GM19438 (cell line): ENCODE measurements around the gene SPOCK1.

ENCODE experiments used
- ATAC-seq: cut with Tn5 transposase; IDR thresholded peaks from one replicate; pipeline ENCODE4 v1.9.1; 2021; ENCODE audit warnings: low read depth; ENCODE audit not compliant: unreplicated experiment

SPOCK1 gene

DNA sequence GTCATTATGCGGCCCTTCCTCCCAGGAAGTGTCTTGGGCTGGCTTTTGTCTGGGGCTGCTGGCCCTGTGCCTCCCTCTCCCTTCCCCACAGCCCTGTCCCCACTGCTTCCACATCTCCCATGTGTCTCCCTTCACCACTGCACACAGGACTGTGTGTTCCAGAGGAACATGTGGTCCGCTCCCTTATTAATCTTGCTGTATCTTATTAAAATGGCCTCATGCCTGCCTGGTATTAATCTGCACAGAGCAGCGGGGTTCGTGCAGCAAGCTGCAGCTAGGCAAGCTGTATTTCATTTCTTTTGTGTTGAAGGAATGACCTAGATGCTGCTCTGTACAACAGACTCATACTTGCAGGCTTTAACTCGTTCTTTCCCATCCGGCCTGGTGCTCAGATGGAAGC is 130.5 kb downstream of the SPOCK1 start:
- ATAC-seq, result no peak

DNA sequence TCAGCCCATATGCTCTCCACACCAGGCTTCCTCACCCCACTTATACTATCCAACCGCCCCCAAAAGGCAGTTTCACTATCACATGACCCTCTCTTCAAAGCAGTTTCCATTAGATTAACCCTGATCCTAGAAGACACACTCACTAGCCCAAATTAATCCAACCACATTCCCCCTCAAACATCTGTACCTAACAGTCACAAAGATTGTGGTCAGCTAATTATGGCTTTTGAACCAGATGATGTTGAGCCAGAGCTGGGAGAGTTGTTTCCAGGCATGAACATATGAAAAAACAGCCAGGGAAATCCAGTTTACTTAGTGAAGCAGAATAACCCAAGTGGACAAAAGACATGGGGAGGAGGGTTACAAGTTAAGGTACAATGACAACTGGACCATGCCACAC is 131.2 kb downstream of the SPOCK1 start:
- no peak for ATAC-seq

- ATAC-seq, result no peak
Observed at GRCh38 chr5:137366526-137366925, 132.6 kb downstream of the SPOCK1 start.

GRCh38 chr5:137365126-137365865 is 133.8 kb downstream of the SPOCK1 start:
- ATAC-seq, result no peak

- ATAC-seq, result no peak
Observed at GRCh38 chr5:137361280-137361679, 137.8 kb downstream of the SPOCK1 start.

DNA sequence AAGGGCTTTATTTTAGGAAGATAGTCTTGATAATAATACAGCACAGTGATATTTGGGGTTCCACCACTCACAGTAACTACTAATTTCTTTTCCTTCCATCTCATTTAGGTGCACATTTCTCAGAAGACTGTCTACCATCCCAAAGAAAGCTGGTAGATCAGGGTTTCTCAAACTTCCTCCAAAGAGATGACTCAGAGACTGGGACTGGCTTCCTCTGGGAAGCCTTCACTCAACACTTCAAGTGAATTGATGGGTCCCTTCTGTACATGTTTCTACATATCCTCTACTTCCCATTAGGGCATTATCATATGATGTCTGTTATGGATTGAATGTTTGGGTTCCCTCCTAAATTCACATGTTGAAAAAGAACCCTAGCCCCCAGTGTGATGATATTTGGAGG is 138.5 kb downstream of the SPOCK1 start:
- no peak for ATAC-seq

- no peak for ATAC-seq
Observed at GRCh38 chr5:137359941-137360340, 139.2 kb downstream of the SPOCK1 start.

GRCh38 chr5:137357436-137357835 is 141.7 kb downstream of the SPOCK1 start:
- ATAC-seq, result no peak

DNA sequence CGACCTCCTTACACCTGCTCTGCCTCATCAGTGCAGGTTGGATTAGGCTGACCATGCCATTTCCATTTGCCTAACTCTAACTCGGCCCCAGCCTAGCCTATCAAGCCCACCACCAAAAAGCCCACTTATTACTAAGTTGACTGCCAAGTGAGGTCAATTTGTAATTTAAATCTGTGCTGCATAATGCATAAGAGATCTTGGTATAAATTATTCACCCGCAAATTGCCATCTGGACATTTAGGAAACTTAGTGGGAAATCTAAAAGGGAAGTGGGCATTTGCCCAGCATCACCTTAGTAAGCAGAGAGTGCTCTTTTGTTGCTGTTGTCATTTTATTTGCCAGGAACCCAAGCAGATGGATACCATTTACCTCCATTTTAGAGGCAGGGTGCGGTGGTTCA is 143.0 kb downstream of the SPOCK1 start:
- no peak for ATAC-seq

- ATAC-seq, result no peak
Observed at GRCh38 chr5:137355708-137356107, 143.4 kb downstream of the SPOCK1 start.

DNA sequence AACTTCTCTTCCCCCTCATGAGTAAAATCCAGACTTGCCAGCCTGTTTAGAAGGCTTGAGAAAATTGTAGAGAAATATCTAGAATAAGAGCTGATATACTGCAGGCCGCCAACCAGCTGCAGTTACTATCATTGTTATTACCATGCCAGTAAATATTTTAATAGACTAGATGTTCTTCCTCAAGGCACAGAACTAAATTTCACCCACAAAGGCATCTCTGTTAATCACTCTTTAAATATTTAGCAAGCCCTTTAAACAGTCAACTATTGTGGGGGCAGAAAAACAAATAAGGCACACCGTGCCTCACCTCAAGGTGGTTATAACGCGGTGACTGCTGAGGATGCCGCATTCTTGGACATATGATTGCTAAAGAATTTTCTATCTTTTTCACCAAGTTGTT is 147.0 kb downstream of the SPOCK1 start:
- ATAC-seq, result no peak

GRCh38 chr5:137350791-137351190 is 148.3 kb downstream of the SPOCK1 start:
- no peak for ATAC-seq

GRCh38 chr5:137348759-137349158 is 150.4 kb downstream of the SPOCK1 start:
- ATAC-seq, result no peak

GRCh38 chr5:137347865-137348264 is 151.3 kb downstream of the SPOCK1 start:
- ATAC-seq, result no peak

DNA sequence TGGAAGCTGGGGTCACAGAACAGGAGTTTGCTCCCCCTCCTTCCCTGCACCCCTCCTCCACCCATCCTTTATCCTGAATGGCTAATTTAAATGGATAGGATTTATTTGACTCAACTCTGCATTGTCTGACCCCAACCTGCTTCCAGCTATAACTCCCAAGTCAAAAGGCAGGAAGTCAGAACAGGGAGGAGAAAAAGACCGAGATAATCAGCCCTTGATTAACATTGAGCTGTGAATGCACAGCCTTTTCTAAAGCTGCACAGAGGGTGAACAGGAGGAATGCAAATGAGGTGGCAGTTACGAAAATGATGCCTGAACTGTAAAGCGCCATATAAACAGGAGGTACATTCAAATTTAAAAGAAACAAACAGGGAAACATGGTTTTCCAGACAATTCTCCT is 152.8 kb downstream of the SPOCK1 start:
- no peak for ATAC-seq

DNA sequence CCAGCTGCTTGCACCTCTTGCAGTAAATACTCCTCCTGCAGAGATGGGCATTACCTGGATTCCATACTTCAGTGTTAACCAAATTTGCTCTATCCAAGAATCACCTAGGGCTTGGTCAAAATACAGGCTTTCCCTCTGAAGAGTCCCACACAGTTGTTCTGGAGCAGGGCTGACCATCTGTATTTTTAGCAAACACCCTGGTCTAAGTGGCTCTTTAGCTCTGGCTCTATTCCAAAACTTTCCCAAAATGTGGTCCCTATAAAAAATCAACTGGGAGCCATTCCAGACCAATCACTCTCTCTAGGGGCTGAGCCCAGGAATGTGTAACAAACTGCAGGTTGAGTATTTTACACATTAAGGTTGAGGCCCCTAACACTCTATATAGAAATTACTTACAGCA is 153.7 kb downstream of the SPOCK1 start:
- no peak for ATAC-seq

- ATAC-seq, result no peak
Observed at GRCh38 chr5:137344723-137345322, 154.3 kb downstream of the SPOCK1 start.

- ATAC-seq, result no peak
Observed at GRCh38 chr5:137344021-137344420, 155.1 kb downstream of the SPOCK1 start.

- no peak for ATAC-seq
Observed at GRCh38 chr5:137342764-137343163, 156.4 kb downstream of the SPOCK1 start.

DNA sequence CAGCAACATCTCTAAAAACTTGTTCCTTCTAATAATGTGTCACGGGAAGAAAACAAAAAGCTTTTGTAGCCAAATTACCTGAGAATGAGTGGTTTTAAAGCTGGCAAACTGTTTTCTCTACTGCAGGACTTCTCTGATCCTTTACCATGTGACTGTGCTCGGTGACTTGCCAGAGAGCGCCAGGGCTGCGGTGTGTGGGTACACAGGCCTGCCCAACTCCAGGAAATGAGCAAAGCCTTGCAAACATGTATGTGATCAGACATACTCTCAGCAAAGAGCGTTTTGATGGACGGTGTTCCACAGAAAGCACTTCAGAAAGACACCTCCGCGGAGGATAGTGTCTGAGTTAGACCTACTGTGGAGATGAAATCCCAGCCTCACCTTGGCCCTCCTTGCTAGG is 157.3 kb downstream of the SPOCK1 start:
- no peak for ATAC-seq

- no peak for ATAC-seq
Observed at GRCh38 chr5:137340881-137341280, 158.2 kb downstream of the SPOCK1 start.

DNA sequence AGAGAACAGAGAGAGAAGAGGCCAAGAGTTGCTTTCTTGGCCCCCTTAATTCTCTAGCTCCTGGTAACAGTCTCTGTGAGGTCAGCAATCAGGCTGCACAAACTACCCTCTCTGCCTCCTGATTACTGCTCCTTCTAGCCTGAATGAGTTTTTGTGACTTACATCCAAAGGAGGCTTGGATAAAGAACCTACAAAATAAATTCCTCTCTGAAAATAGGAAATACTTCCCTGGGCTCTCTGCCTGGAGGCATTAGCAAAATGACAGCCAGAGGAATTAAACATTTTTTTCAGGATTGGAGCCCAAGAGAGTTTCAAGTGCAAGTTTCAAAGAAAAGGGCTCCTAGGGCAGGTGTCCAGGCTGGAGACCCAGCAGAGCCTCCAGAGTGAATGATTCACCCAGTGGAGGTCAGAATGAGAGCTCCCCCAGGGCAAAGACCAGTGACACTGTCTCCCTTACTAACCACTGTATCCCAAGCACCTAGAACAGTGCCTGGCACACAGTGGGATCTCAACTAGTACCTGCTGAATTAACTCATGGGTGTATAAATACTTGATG is 162.5 kb downstream of the SPOCK1 start:
- no peak for ATAC-seq
